ENCODE measurements around the gene IBA57. TPM values are rescaled to one million over a fixed set of nuclear protein-coding genes. Genes with fewer than 3 reads are reported as not detected.

IBA57 gene
- total RNA-seq, 1 experiment from 2014 or later = 9.7 TPM

GRCh38 chr1:228143480-228144192 lies 22.0 kb upstream of the IBA57 start:
- in situ Hi-C loops (cut with HindIII; ENCODE audit: low sequenced_read_pairs) = no loop called here
- no peak for DNase-seq (ENCODE audit: low spot score)

- DNase-seq (ENCODE audit: low spot score) = no peak
- in situ Hi-C loops (cut with HindIII; ENCODE audit: low sequenced_read_pairs) = no loop called here
Measured at GRCh38 chr1:228144193-228144992, 21.2 kb upstream of the IBA57 start.

GRCh38 chr1:228144993-228145343 lies 20.6 kb upstream of the IBA57 start:
- no peak for DNase-seq (ENCODE audit: low spot score)
- in situ Hi-C loops (cut with HindIII; ENCODE audit: low sequenced_read_pairs) = no loop called here

- in situ Hi-C loops (cut with HindIII; ENCODE audit: low sequenced_read_pairs) = no loop called here
- DNase-seq (ENCODE audit: low spot score) = no peak
Measured at GRCh38 chr1:228145463-228146416, 19.9 kb upstream of the IBA57 start.

GRCh38 chr1:228146417-228147150 lies 19.0 kb upstream of the IBA57 start:
- in situ Hi-C loops (cut with HindIII; ENCODE audit: low sequenced_read_pairs) = no loop called here
- DNase-seq (ENCODE audit: low spot score) = no peak

- DNase-seq (ENCODE audit: low spot score) = no peak
- in situ Hi-C loops (cut with HindIII; ENCODE audit: low sequenced_read_pairs) = no loop called here
Measured at GRCh38 chr1:228147151-228147693, 18.4 kb upstream of the IBA57 start.

GRCh38 chr1:228147768-228148167 lies 17.8 kb upstream of the IBA57 start:
- in situ Hi-C loops (cut with HindIII; ENCODE audit: low sequenced_read_pairs) = no loop called here
- DNase-seq (ENCODE audit: low spot score) = no peak

- in situ Hi-C loops (cut with HindIII; ENCODE audit: low sequenced_read_pairs) = no loop called here
- DNase-seq (ENCODE audit: low spot score) = no peak
Measured at GRCh38 chr1:228148196-228148861, 17.3 kb upstream of the IBA57 start.

GRCh38 chr1:228148935-228149405 lies 16.6 kb upstream of the IBA57 start:
- in situ Hi-C loops (cut with HindIII; ENCODE audit: low sequenced_read_pairs) = no loop called here

GRCh38 chr1:228149406-228150119 lies 16.0 kb upstream of the IBA57 start, which contains the start of gene GJC2:
Gene GJC2 (plus strand): TSS chr1:228149930. CDS start chr1:228157759, 7,829 bp downstream.
- in situ Hi-C loops (cut with HindIII; ENCODE audit: low sequenced_read_pairs) = no loop called here
- no peak for DNase-seq (ENCODE audit: low spot score)

More at GRCh38 chr1:228148935-228149405, 16.6 kb upstream of the IBA57 start:
- DNase-seq (ENCODE audit: low spot score) = no peak

- no peak for DNase-seq (ENCODE audit: low spot score)
- in situ Hi-C loops (cut with HindIII; ENCODE audit: low sequenced_read_pairs) = no loop called here
Measured at GRCh38 chr1:228150120-228150460, 15.5 kb upstream of the IBA57 start.

- in situ Hi-C loops (cut with HindIII; ENCODE audit: low sequenced_read_pairs) = no loop called here
- no peak for DNase-seq (ENCODE audit: low spot score)
Measured at GRCh38 chr1:228150461-228151179, 15.0 kb upstream of the IBA57 start.

- DNase-seq (ENCODE audit: low spot score) = no peak
- in situ Hi-C loops (cut with HindIII; ENCODE audit: low sequenced_read_pairs) = no loop called here
Measured at GRCh38 chr1:228151180-228151925, 14.3 kb upstream of the IBA57 start.

- DNase-seq (ENCODE audit: low spot score) = no peak
Measured at GRCh38 chr1:228152097-228152917, 13.3 kb upstream of the IBA57 start.

GRCh38 chr1:228152918-228153258 lies 12.7 kb upstream of the IBA57 start:
- in situ Hi-C loops (cut with HindIII; ENCODE audit: low sequenced_read_pairs) = no loop called here
- no peak for DNase-seq (ENCODE audit: low spot score)

More at GRCh38 chr1:228152097-228152917, 13.3 kb upstream of the IBA57 start:
- in situ Hi-C loops (cut with HindIII; ENCODE audit: low sequenced_read_pairs) = no loop called here
